VCaP (cell line): ENCODE data around the gene ARHGAP31.
"Not testable (repeated sequence)": the region's sequence is repeated elsewhere in the genome, so short reads cannot be mapped to it uniquely, and the experiment has no call there.

Experiments
- H3K27ac ChIP-seq: fragments of 450-650 bp; 2 replicates; pipeline ENCODE4 v1.5.1; 2017
- CTCF ChIP-seq: fragments of 450-650 bp; conservative IDR thresholded peaks from 2 replicates; pipeline ENCODE4 v1.5.1; 2017; ENCODE audit warnings: mild to moderate bottlenecking, moderate library complexity

ARHGAP31 gene

GRCh38 chr3:119315600-119316312 is 21.6 kb downstream of the ARHGAP31 start:
- no peak for TF ChIP-seq CTCF
- H3K27ac ChIP-seq: no peak overlapping the region

DNA sequence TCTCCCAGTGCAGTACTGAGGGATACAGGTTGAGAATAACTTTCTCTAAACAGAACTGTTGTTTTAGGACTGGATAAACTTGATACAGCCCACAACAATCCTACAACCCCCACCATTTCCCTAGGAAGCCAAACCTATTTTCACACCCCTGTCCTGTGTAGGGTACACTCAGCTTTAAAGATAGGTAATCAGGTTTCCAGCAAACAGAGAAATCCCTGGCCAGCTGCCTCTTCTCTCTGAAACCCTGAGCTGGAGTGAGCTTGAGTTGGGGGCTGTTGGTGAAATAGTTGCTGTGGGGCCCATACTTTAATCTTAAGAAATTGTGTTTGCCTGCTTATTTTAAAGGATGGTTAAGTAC is 22.1 kb downstream of the ARHGAP31 start:
- H3K27ac ChIP-seq: no peak overlapping the region
- TF ChIP-seq CTCF: no peak

DNA sequence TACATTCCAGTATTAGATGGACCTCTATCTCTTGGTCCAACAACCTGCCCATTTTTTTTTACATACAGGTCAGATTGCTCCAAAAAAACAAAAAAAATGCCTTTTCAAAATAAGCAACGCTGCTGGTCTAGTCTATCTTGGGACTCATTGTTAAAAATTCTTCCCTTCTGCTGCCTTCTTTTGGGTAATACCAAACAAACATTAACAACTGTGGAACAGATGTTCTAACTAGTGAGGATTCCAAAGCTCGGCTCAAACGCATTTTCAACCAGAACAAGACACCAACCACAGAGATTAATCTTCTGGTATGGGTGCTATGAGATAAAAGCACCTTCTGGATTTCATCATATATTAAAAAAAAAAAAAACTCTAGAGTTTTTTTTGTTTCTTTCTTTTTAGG is 24.7 kb downstream of the ARHGAP31 start:
- no peak for TF ChIP-seq CTCF
- H3K27ac ChIP-seq: no peak overlapping the region

DNA sequence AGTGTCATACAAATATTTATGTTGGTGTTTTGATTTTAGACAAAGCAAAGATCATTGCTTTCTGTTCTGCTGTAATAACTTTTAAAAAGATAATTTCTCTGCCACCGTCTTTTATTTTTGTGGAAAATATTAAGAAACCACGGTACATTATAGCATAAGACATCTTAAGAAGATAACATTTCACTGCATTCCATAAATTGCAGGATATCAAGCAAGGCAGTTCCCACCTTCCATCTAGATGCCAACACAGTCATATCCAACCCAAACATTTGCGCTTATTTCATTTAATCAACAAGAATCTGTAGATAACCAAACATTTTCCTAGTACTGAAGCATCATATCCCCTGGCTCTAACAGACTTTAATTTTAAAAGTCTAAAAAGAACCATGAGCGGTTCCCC is 25.1 kb downstream of the ARHGAP31 start:
- TF ChIP-seq CTCF: no peak
- H3K27ac ChIP-seq: no peak overlapping the region

GRCh38 chr3:119320785-119321184 is 26.6 kb downstream of the ARHGAP31 start:
- not testable (repeated sequence) for H3K27ac ChIP-seq

- TF ChIP-seq CTCF: no peak; the same call in 1 of the 2 replicates
- peak overlapping the region; percentile 98 for H3K27ac ChIP-seq
Measured at GRCh38 chr3:119322021-119322834, 28.0 kb downstream of the ARHGAP31 start.

- H3K27ac ChIP-seq: peak overlapping the region; percentile 98
- no peak; the same call in none of the 2 replicates for TF ChIP-seq CTCF
Measured at GRCh38 chr3:119322835-119323722, 28.9 kb downstream of the ARHGAP31 start.
